H1 (cell line): ENCODE measurements around the gene ZNF189. TPM values are rescaled to one million over a fixed set of nuclear protein-coding genes. Genes with fewer than 3 reads are reported as not detected.

Source experiments
- CBX5 ChIP-seq: fragments of 300-800, 300-1000 bp; sonication (generic); IDR thresholded peaks from 2 replicates; pipeline ENCODE4 v1.7.1; 2016; ENCODE audit warnings: antibody characterized with exemption, low read length, low read depth
- CBX8 ChIP-seq: fragments of 300-800, 300-1000 bp; sonication (generic); IDR thresholded peaks from 2 replicates; pipeline ENCODE4 v1.7.1; 2016; ENCODE audit warnings: low read depth, low read length, borderline replicate concordance
- CHD7 ChIP-seq: fragments of 300-600 bp; sonication (generic); IDR thresholded peaks from 2 replicates; pipeline ENCODE4 v1.7.1; 2012; ENCODE audit warnings: low read length, moderate library complexity, mild to moderate bottlenecking, inconsistent platforms; ENCODE audit not compliant: insufficient replicate concordance
- KDM5A ChIP-seq: fragments of 200-600 bp; IDR thresholded peaks from 2 replicates; pipeline ENCODE4 v1.7.1; 2012; ENCODE audit warnings: mild to moderate bottlenecking, low read length, inconsistent platforms, mixed read lengths
- PHF8 ChIP-seq: fragments of 200-600 bp; sonication (generic); conservative IDR thresholded peaks from 2 replicates; pipeline ENCODE4 v1.7.1; 2012; ENCODE audit warnings: low read depth, mild to moderate bottlenecking, inconsistent platforms, low read length, moderate library complexity
- POU5F1 ChIP-seq: IDR thresholded peaks from 2 replicates; pipeline ENCODE4 v1.6.1; 2011; ENCODE audit warnings: low read depth, mild to moderate bottlenecking, low read length, moderate library complexity
- RAD21 ChIP-seq, 2 experiments: IDR thresholded peaks in 1 of 2; conservative IDR thresholded peaks in 1 of 2; 2 replicates each; pipeline ENCODE4 v1.6.1; 2011; ENCODE audit warnings: low read depth in 2 of 2, low read length in 2 of 2, improper control_type of control experiment in 1 of 2, inconsistent platforms in 1 of 2, mild to moderate bottlenecking in 1 of 2, moderate library complexity in 1 of 2
- RBBP5 ChIP-seq: IDR thresholded peaks from 2 replicates; pipeline ENCODE4 v1.7.1; 2012; ENCODE audit warnings: low read depth, mild to moderate bottlenecking, inconsistent platforms, low read length, moderate library complexity, borderline replicate concordance
- SIN3A ChIP-seq, 2 experiments: IDR thresholded peaks in 1 of 2; conservative IDR thresholded peaks in 1 of 2; 2 replicates each; pipeline ENCODE4 v1.6.1; 2011 to 2012; ENCODE audit warnings: low read length in 2 of 2, improper control_type of control experiment in 1 of 2, low read depth in 1 of 2, mild to moderate bottlenecking in 1 of 2
- YY1 ChIP-seq: IDR thresholded peaks from 2 replicates; pipeline ENCODE4 v1.6.1; 2011; ENCODE audit warnings: low read depth, mild to moderate bottlenecking, low read length
- polyA plus RNA-seq, 7 experiments: library from polyadenylated mRNA; depleted of rRNA in 3 of 7; stranded (reverse) in 5 of 7; unstranded in 2 of 7; fragments of >200 nt in 5 of 7; fragments of 200-250 nt in 2 of 7; gene quantifications; 1 replicate in 5 of 7; 2 replicates in 1 of 7; 4 replicates in 1 of 7; pipeline versions ENCODE4 v1.2.1 to v1.2.3, GENCODE V29; 2011 to 2013; ENCODE audit warnings: missing spikeins in 2 of 7, mixed read lengths in 2 of 7
- total RNA-seq: library from RNA; stranded (reverse); fragmentation: NEBNext Ultra II Directional; extraction: Animal tissue kit (Norgen Biotek cat#: 25700); gene quantifications from 2 replicates; pipeline ENCODE4 v1.2.1, GENCODE V29; 2021

ZNF189 gene
- total and polyA plus RNA-seq, 2 of the 8 experiments (the other 6 are each of a cell fraction or from before 2014, with no cell fraction given) = 1.9 to 12.3 TPM

- TF ChIP-seq POU5F1 (no peak), PHF8 (peak; percentile 55), RAD21 (IDR thresholded peaks at IDR 0.05 in 1 of 2, conservative IDR thresholded peaks at IDR 0.05 in 1 of 2; ENCODE audit: low read depth in 2 of 2, low read length in 2 of 2) (peak; percentile 67 to 70), KDM5A (no peak), CBX8 (no peak), CHD7 (no peak), SIN3A (conservative IDR thresholded peaks at IDR 0.05 in 1 of 2, IDR thresholded peaks at IDR 0.05 in 1 of 2; ENCODE audit: low read depth in 1 of 2, low read length in 2 of 2) (0 out of 4 replicates have a peak, but pooled peaks of 1 of the 2 experiments have one; percentile 24), RBBP5 (peak; percentile 56; the same call in 1 of the 2 replicates), CBX5 (no peak), YY1 (0 out of 2 replicates have a peak, but pooled peaks have one; percentile 5)
Observed at GRCh38 chr9:101449071-101449721, 50.5 kb downstream of the ZNF189 start (continued).
